Keratinocyte (primary cell): ENCODE results near the gene TTC33.

Experiments used
- CTCF ChIP-seq, 3 experiments: IDR thresholded peaks in 1 of 3; conservative IDR thresholded peaks in 1 of 3; optimal IDR thresholded peaks in 1 of 3; 2 replicates in 2 of 3; 3 replicates in 1 of 3; pipeline versions ENCODE3 to v1.5.1; 2011; ENCODE audit warnings: low read length in 3 of 3, mild to moderate bottlenecking in 3 of 3, moderate library complexity in 2 of 3, control low read depth in 1 of 3, inconsistent platforms in 1 of 3; ENCODE audit not compliant: insufficient read depth in 2 of 3; ENCODE audit errors: extremely low read depth in 1 of 3
- EZH2 ChIP-seq: IDR thresholded peaks from one replicate; pipeline ENCODE4 v1.6.1; 2012; ENCODE audit warnings: inconsistent platforms, mild to moderate bottlenecking, low read length, moderate library complexity

DNA sequence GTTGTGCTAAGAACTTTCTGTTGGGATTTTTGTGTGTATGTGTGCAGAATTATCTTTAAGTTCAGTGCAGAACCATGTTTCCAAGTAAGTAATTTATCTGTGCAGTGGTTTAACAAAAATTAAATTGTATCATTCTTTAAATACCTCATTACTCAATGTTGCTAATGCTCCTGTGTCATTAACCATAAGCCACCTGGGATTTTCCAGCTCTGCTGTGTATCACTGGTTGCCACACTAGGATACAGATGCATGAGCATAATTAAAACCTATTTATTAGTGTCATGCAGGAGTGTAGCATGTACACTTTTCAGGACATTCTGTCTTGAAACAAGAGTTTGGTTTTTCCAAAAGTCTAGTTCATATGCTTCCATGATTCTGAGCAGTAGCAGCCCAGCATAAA, 196.5 kb downstream of the TTC33 start:
- TF ChIP-seq CTCF (optimal IDR thresholded peaks at IDR 0.05 in 1 of 3, IDR thresholded peaks at IDR 0.05 in 1 of 3, conservative IDR thresholded peaks at IDR 0.05 in 1 of 3; ENCODE audit: extremely low read depth in 1 of 3, insufficient read depth in 2 of 3, low read length in 3 of 3): no peak
- no peak for TF ChIP-seq EZH2
